Stimulated activated CD8-positive, alpha-beta memory T cell treated with anti-CD3 and anti-CD28 coated beads, Interleukin-15, amount 100 ng/mL, for 4 hours (primary cell): Measurements from ENCODE around the gene AHSP.
"Not testable (repeated sequence)": the region's sequence is repeated elsewhere in the genome, so short reads cannot be mapped to it uniquely, and the experiment has no call there.

Source experiments
- DNase-seq, 2 donors: peaks; one replicate each; pipeline ENCODE4 v3.0.0-alpha.2; 2020; ENCODE audit warnings: low read depth in 2 of 2

The AHSP gene

GRCh38 chr16:31531096-31531495 lies 3.4 kb downstream of the AHSP start:
- no peak for DNase-seq

GRCh38 chr16:31532120-31532519 lies 4.4 kb downstream of the AHSP start:
- DNase-seq = no peak

- DNase-seq = no peak
Measured at GRCh38 chr16:31532896-31533295, 5.2 kb downstream of the AHSP start.

- DNase-seq = no peak
Measured at GRCh38 chr16:31535737-31536136, 8.0 kb downstream of the AHSP start.

- no peak for DNase-seq
Measured at GRCh38 chr16:31536804-31537361, 9.2 kb downstream of the AHSP start.

GRCh38 chr16:31537362-31538242 lies 9.9 kb downstream of the AHSP start:
- DNase-seq = no peak

- DNase-seq = not testable (repeated sequence)
Measured at GRCh38 chr16:31538243-31538598, 10.5 kb downstream of the AHSP start.

GRCh38 chr16:31539762-31540161 lies 12.1 kb downstream of the AHSP start:
- not testable (repeated sequence) for DNase-seq

GRCh38 chr16:31542763-31543162 lies 15.1 kb downstream of the AHSP start:
- DNase-seq = no peak

GRCh38 chr16:31561426-31562233 lies 33.9 kb downstream of the AHSP start:
- no peak for DNase-seq

- no peak for DNase-seq
Measured at GRCh38 chr16:31568577-31569359, 41.1 kb downstream of the AHSP start.

GRCh38 chr16:31569360-31569717 lies 41.6 kb downstream of the AHSP start:
- DNase-seq = no peak

- no peak for DNase-seq
Measured at GRCh38 chr16:31572821-31573220, 45.1 kb downstream of the AHSP start.

- DNase-seq = not testable (repeated sequence)
Measured at GRCh38 chr16:31574159-31574558, 46.5 kb downstream of the AHSP start.

GRCh38 chr16:31577411-31577810 lies 49.7 kb downstream of the AHSP start:
- no peak for DNase-seq
